Measurements from ENCODE around the gene DCD. TPM values are rescaled to one million over a fixed set of nuclear protein-coding genes. Genes with fewer than 3 reads are reported as not detected.

Gene DCD
- total and polyA plus RNA-seq, 10 of the 15 experiments (the other 5 are each of a cell fraction or from before 2014, with no cell fraction given) = not detected

DNA sequence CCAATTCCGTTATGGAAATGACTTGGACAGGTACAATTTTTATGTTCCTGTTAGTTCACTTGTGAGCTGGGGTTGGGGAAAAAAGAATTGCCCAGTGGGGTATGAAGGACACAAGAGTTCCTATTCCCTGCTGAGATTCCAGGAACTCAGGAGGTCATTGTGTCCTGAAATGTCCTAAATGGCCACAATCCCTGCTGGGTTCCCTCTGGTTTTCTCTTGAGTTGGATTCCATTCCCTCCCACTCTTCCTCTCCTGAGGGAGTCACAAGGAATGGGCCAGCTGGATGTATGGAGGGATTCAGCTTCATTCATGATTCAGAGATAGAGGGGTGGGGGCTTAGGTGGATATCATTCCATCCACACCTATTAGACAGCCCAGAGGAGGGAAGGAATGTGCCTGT, 34.5 kb upstream of the DCD start (continued):
- TF ChIP-seq SREBF1 (IDR thresholded peaks at IDR 0.05; ENCODE audit: low read length) = no peak
- TF ChIP-seq, protein P1, sequence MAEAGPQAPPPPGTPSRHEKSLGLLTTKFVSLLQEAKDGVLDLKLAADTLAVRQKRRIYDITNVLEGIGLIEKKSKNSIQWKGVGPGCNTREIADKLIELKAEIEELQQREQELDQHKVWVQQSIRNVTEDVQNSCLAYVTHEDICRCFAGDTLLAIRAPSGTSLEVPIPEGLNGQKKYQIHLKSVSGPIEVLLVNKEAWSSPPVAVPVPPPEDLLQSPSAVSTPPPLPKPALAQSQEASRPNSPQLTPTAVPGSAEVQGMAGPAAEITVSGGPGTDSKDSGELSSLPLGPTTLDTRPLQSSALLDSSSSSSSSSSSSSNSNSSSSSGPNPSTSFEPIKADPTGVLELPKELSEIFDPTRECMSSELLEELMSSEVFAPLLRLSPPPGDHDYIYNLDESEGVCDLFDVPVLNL (IDR thresholded peaks at IDR 0.05; ENCODE audit: low read depth, low read length) = no peak
- no peak for TF ChIP-seq USF1 (IDR thresholded peaks at IDR 0.05; ENCODE audit: borderline replicate concordance, extremely low read length, insufficient read depth, low read depth, low read length)
- TF ChIP-seq, protein P2, sequence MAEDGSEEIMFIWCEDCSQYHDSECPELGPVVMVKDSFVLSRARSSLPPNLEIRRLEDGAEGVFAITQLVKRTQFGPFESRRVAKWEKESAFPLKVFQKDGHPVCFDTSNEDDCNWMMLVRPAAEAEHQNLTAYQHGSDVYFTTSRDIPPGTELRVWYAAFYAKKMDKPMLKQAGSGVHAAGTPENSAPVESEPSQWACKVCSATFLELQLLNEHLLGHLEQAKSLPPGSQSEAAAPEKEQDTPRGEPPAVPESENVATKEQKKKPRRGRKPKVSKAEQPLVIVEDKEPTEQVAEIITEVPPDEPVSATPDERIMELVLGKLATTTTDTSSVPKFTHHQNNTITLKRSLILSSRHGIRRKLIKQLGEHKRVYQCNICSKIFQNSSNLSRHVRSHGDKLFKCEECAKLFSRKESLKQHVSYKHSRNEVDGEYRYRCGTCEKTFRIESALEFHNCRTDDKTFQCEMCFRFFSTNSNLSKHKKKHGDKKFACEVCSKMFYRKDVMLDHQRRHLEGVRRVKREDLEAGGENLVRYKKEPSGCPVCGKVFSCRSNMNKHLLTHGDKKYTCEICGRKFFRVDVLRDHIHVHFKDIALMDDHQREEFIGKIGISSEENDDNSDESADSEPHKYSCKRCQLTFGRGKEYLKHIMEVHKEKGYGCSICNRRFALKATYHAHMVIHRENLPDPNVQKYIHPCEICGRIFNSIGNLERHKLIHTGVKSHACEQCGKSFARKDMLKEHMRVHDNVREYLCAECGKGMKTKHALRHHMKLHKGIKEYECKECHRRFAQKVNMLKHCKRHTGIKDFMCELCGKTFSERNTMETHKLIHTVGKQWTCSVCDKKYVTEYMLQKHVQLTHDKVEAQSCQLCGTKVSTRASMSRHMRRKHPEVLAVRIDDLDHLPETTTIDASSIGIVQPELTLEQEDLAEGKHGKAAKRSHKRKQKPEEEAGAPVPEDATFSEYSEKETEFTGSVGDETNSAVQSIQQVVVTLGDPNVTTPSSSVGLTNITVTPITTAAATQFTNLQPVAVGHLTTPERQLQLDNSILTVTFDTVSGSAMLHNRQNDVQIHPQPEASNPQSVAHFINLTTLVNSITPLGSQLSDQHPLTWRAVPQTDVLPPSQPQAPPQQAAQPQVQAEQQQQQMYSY (CRISPR knock-in tag; IDR thresholded peaks at IDR 0.05) = no peak
- TF ChIP-seq ZBED1 (IDR thresholded peaks at IDR 0.05; ENCODE audit: borderline replicate concordance) = no peak
- TF ChIP-seq E2F8 (IDR thresholded peaks at IDR 0.05; ENCODE audit: low read depth, partially characterized antibody) = no peak
- no peak for TF ChIP-seq EED (IDR thresholded peaks at IDR 0.05; ENCODE audit: low read depth)
- no peak for TF ChIP-seq MEF2B (IDR thresholded peaks at IDR 0.05; ENCODE audit: partially characterized antibody, poor library complexity, severe bottlenecking)
- no peak for TF ChIP-seq BMI1 (IDR thresholded peaks at IDR 0.05; ENCODE audit: borderline replicate concordance)
- TF ChIP-seq RBBP5 (conservative IDR thresholded peaks at IDR 0.05) = no peak
